GM19463 (cell line): ENCODE results near the gene KLHL26.
A peak's percentile ranks its signal among the peaks of the same experiment; 100 is the strongest.
"Not testable (repeated sequence)": the region's sequence is repeated elsewhere in the genome, so short reads cannot be mapped to it uniquely, and the experiment has no call there.

Experiments
- ATAC-seq: cut with Tn5 transposase; IDR thresholded peaks from one replicate; pipeline ENCODE4 v1.9.1; 2021; ENCODE audit warnings: mild to moderate bottlenecking, moderate library complexity; ENCODE audit not compliant: unreplicated experiment

Gene KLHL26, protein sequence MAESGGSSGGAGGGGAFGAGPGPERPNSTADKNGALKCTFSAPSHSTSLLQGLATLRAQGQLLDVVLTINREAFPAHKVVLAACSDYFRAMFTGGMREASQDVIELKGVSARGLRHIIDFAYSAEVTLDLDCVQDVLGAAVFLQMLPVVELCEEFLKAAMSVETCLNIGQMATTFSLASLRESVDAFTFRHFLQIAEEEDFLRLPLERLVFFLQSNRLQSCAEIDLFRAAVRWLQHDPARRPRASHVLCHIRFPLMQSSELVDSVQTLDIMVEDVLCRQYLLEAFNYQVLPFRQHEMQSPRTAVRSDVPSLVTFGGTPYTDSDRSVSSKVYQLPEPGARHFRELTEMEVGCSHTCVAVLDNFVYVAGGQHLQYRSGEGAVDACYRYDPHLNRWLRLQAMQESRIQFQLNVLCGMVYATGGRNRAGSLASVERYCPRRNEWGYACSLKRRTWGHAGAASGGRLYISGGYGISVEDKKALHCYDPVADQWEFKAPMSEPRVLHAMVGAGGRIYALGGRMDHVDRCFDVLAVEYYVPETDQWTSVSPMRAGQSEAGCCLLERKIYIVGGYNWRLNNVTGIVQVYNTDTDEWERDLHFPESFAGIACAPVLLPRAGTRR

GRCh38 chr19:18636969-18637629, at the start of gene KLHL26:
Gene KLHL26, plus strand, starts transcription at chr19:18637028. Its CDS starts 27 bp downstream, at chr19:18637055.
- no peak for ATAC-seq

DNA sequence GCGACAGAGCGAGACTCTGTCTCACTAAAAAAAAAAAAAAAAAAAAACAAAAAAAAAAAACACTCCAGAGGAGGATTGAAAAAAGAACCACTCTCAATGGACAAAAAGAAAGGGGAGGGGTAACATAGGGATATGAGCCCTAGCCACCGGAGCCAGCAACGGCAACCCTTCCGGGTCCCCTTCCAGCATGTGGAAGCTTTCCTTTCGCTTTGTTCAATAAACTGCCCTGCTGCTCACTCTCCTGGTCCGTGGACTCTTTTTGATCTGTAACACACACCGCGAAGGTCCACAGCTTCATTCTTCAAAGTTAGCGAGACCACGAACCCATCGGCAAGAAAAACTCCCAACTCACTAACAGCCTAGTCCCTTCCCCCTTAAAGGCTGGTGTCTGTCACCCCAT, 49.3 kb upstream of the KLHL26 start:
- ATAC-seq: no peak

GRCh38 chr19:18587962-18588610, 48.7 kb upstream of the KLHL26 start:
- no peak for ATAC-seq

- peak; percentile 72 for ATAC-seq
Observed at GRCh38 chr19:18588611-18589379, 48.0 kb upstream of the KLHL26 start, which contains the start of gene REX1BD. Gene REX1BD, plus strand, starts transcription at chr19:18588798. Its CDS starts 4 bp downstream, at chr19:18588802.

DNA sequence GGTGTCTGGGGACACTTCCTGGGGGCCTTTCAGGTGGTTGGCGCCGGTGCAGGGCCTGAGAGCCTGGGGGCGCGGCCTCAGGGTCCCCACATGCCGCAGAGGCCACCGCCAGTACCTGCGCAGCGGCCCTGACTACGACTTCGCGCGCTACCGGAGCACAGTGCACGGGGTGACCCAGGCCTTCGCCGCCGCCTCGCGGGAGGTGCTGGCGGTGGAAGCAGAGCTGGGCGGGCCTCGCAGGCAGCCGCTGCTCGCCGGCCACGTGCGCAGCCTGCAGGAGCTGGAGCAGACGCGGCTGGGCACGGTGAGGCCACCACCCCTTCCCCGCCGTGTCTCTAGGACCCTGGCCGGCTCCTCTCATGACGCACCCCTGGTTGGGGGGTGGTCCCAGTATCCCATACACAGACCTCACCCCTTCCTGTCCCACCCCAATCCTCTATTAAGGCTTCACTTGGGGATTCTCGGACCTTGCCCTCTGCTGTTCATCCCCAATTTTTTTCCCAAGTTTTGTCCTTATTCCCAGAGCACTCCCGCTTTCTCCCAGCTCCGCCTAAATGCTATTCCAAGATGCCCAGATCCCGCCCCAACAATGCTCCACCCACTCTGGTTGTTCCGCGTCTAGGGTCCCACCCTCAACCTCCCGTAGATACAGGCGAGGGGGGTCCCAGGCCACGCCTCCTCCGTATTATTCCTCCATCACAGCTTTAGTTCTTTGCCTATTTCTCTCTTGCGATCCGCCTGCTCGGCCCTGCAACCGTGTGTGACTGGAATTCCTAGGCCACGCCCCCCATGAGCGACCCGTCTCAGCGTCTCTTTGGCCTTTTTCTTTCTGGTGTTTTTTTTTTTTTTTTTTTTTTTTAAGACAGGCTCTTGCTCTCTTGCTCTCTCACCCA, 47.2 kb upstream of the KLHL26 start:
- peak; percentile 34 for ATAC-seq

- no peak for ATAC-seq
Observed at GRCh38 chr19:18590273-18591272, 46.3 kb upstream of the KLHL26 start.

- no peak for ATAC-seq
Observed at GRCh38 chr19:18591735-18592385, 45.0 kb upstream of the KLHL26 start.

- ATAC-seq: not testable (repeated sequence)
Observed at GRCh38 chr19:18592732-18593131, 44.1 kb upstream of the KLHL26 start.

GRCh38 chr19:18593367-18594095, 43.3 kb upstream of the KLHL26 start:
- no peak for ATAC-seq

DNA sequence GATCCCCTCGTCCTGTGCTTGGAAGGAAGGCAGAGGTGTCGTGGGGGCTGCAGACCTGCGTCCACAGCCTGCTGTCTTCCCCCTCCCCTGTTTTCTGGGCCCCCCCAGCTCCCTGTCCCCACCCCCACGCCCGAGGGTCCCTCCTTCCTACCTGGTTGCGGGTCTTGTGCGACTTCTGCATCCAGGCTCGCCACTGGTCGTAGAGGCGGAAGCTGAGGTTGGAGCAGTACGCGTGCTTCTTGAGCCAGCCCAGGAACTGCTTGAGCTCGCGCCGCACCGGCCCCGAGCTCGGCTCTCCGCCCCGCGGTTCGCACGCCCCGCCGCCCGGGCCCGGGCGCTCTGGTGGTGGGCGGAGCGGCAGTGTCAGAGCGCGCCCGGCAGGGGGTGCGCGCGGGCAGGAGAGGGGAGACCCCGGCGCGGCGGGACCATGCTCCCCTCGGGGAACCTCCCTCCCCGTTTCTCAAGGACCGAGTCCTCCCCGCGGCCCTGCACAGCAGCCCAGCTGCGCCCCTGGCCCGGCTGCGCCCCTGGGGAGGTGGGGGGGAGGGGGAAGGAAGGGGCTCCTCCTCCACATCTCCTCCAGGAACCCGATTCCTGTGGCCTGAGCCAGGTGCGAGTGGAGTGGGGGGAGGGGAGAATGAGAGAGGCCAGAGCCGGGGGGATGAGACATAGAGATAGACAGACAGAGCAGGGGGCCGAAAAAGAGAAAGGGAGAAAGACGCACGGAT, 42.6 kb upstream of the KLHL26 start:
- peak; percentile 60 for ATAC-seq

- no peak for ATAC-seq
Observed at GRCh38 chr19:18594824-18595373, 41.9 kb upstream of the KLHL26 start.

- ATAC-seq: no peak
Observed at GRCh38 chr19:18595475-18595874, 41.4 kb upstream of the KLHL26 start.

DNA sequence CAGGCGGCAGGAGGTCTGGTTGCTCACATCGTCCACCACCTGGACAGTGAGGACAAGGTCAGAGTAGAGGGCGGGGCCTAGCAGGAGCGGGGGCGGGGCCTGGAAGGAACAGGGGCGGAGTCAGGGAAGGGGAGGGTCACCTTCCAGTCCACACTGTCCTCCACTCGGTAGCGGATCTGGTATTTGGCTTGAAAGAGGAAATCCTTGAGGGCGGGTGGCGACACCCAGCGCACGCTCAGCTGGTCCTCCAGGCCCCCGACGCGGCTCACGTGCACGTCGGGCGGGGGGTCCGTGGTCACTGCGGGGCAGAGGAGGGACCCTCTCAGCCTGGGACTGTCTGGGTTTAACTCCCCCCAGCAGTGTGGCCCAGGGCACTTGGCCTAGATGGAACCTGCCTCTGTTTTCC, 40.1 kb upstream of the KLHL26 start:
- no peak for ATAC-seq

GRCh38 chr19:18597809-18598660, 38.8 kb upstream of the KLHL26 start:
- no peak for ATAC-seq

DNA sequence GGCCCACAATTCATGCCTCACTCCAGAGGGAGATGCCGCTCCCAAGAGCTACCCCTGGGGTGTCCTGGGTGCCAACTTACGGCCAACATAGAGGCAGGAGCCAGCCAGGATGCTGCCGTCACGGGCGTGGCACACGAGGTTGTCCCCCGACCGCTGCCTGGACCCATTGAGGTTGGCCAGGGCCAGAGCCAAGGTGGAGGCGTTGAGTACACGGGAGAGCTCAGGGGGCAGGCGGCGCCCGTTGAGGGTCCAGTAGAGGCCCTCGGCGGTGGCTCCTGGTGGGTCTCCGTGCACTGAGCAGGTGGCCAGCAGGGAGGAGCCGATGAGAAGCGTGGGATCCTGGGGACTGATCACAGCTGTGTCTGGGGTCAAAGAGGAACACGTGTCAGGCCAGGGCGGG, 37.3 kb upstream of the KLHL26 start:
- no peak for ATAC-seq
